Neuron (in vitro differentiated cells): ENCODE results near the gene AGBL4.
A peak's percentile ranks its signal among the peaks of the same experiment; 100 is the strongest.

ENCODE experiments used
- H2AFZ ChIP-seq: one replicate; pipeline ENCODE4 v1.6.1; 2013; ENCODE audit warnings: low read depth, mild to moderate bottlenecking, inconsistent platforms, low read length, moderate library complexity
- H3K27me3 ChIP-seq: one replicate; pipeline ENCODE4 v1.6.1; 2013; ENCODE audit warnings: low read length; ENCODE audit not compliant: insufficient read depth
- H3K36me3 ChIP-seq: one replicate; pipeline ENCODE4 v1.6.1; 2013; ENCODE audit warnings: low read length; ENCODE audit not compliant: insufficient read depth
- H3K4me1 ChIP-seq: one replicate; pipeline ENCODE4 v1.6.1; 2013; ENCODE audit warnings: low read length; ENCODE audit not compliant: insufficient read depth
- H3K4me3 ChIP-seq: 2 replicates; pipeline ENCODE4 v1.5.1; 2013; ENCODE audit warnings: mild to moderate bottlenecking, low read length, moderate library complexity
- H3K9me3 ChIP-seq: one replicate; pipeline ENCODE4 v1.6.1; 2013; ENCODE audit warnings: low read length

The AGBL4 gene

GRCh38 chr1:48920851-48921250 lies 1102.9 kb downstream of the AGBL4 start:
- no peak overlapping the region for H2AFZ ChIP-seq
- H3K27me3 ChIP-seq, result no peaks in the 10 kb centered on the region
- H3K4me3 ChIP-seq, result no peak overlapping the region

GRCh38 chr1:48917901-48918603 lies 1105.7 kb downstream of the AGBL4 start:
- no peaks in the 10 kb centered on the region for H3K27me3 ChIP-seq
- no peak overlapping the region for H3K4me3 ChIP-seq
- H3K36me3 ChIP-seq, result no peaks in the 10 kb centered on the region
- no peaks in the 10 kb centered on the region for H3K9me3 ChIP-seq
- H3K4me1 ChIP-seq, result peaks cover 3% of the 10 kb centered on the region
- no peak overlapping the region for H2AFZ ChIP-seq

More at GRCh38 chr1:48920851-48921250, 1102.9 kb downstream of the AGBL4 start:
- Histone ChIP-seq H3K4me1 (peaks cover 3% of the 10 kb centered on the region), H3K36me3 (no peaks in the 10 kb centered on the region), H3K9me3 (no peaks in the 10 kb centered on the region)

DNA sequence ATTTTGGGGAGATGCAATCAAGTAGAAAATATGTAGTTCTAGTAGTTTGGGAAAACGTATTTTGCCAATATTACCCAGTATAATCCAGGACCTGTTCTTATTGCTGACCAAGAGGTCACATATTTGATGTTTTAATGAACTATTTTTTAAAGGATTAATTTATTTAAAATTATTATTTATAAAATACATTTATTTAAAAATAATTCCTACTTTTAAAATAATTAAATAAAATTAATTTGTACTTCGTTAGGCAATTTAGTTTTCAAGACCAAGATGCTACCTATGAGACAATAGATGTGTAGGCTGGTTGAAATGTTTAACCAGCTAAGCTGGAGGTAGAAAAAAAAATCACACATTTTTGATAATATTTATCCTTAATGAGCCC lies 1106.7 kb downstream of the AGBL4 start:
- no peak overlapping the region for H3K4me3 ChIP-seq
- no peaks in the 10 kb centered on the region for H3K9me3 ChIP-seq
- no peaks in the 10 kb centered on the region for H3K27me3 ChIP-seq
- H2AFZ ChIP-seq, result no peak overlapping the region
- peaks cover 3% of the 10 kb centered on the region for H3K4me1 ChIP-seq
- H3K36me3 ChIP-seq, result no peaks in the 10 kb centered on the region

- no peaks in the 10 kb centered on the region for H3K9me3 ChIP-seq
- no peak overlapping the region for H3K4me3 ChIP-seq
- no peaks in the 10 kb centered on the region for H3K27me3 ChIP-seq
- H3K4me1 ChIP-seq, result peaks cover 3% of the 10 kb centered on the region
- H2AFZ ChIP-seq, result peak overlapping the region; percentile 59
- H3K36me3 ChIP-seq, result no peaks in the 10 kb centered on the region
Observed at GRCh38 chr1:48916130-48917069, 1107.4 kb downstream of the AGBL4 start.

DNA sequence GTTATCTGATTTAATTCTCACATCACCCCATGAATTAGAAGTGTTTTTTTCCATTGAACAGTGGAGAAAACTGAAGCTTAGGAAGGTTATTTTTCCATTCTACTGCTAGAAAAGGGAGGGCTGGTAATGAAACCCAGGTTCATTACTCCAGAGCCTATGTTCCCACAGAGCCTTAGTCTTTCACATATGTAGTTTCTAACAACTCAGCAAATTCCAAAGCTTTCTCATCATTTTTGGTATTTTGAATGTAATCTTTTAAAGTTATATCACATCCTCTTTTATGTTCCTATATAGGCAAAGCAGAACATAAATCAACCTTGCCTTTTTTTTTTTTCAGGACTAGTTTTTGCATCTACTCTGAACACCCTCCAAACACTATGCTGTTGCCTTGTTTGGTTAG lies 1115.1 kb downstream of the AGBL4 start:
- H3K4me3 ChIP-seq, result no peak overlapping the region
- H3K36me3 ChIP-seq, result no peaks in the 10 kb centered on the region
- no peaks in the 10 kb centered on the region for H3K9me3 ChIP-seq
- H3K27me3 ChIP-seq, result no peaks in the 10 kb centered on the region
- no peak overlapping the region for H2AFZ ChIP-seq
- H3K4me1 ChIP-seq, result no peaks in the 10 kb centered on the region

DNA sequence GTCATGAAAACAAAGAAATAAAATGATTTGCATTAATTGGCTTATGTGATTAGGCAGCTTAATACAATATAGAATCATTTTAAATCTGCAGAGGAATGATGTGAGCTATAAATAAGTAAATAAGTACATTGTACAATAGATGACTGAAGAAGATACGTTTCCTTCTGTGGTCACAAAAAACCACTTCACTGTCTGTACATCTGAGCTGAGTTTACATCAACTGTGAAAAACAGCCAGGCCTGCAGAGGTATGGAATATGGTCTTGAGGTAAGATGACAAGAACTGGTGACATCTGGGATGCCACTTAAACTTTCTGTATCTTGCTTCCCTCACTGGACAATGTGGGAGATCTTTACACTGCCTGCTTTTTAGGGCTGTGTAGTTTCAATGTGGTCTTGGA lies 1117.0 kb downstream of the AGBL4 start:
- no peaks in the 10 kb centered on the region for H3K9me3 ChIP-seq
- H3K36me3 ChIP-seq, result no peaks in the 10 kb centered on the region
- H3K4me3 ChIP-seq, result no peak overlapping the region
- H2AFZ ChIP-seq, result no peak overlapping the region
- H3K27me3 ChIP-seq, result no peaks in the 10 kb centered on the region
- no peaks in the 10 kb centered on the region for H3K4me1 ChIP-seq

GRCh38 chr1:48906164-48906563 lies 1117.6 kb downstream of the AGBL4 start:
- Histone ChIP-seq H3K4me1 (no peaks in the 10 kb centered on the region), H3K4me3 (no peak overlapping the region), H3K36me3 (no peaks in the 10 kb centered on the region), H2AFZ (no peak overlapping the region), H3K9me3 (no peaks in the 10 kb centered on the region), H3K27me3 (no peaks in the 10 kb centered on the region)

- H3K4me3 ChIP-seq, result no peak overlapping the region
- H3K4me1 ChIP-seq, result no peaks in the 10 kb centered on the region
- H3K27me3 ChIP-seq, result no peaks in the 10 kb centered on the region
- H3K9me3 ChIP-seq, result no peaks in the 10 kb centered on the region
- no peaks in the 10 kb centered on the region for H3K36me3 ChIP-seq
- H2AFZ ChIP-seq, result no peak overlapping the region
Observed at GRCh38 chr1:48903291-48903690, 1120.5 kb downstream of the AGBL4 start.

DNA sequence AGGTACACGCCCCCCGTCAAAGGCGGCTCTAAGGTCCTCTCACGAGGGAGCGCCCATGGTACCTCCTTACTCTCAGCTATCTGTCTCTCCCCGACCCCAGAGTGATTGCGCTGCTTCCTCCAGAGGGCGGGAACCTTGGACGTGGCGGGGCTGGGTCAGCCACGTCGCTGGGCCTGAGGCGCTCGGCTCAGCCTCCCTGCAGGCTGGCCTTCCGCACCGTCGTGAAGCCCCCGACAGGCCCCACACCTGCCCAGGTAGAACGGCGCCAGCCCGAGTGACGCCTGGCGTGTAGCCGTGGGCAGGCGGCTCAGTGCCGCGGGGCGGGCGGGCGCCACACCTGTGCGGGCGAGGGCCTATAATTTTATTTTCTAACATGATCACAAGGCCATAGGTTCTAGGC lies 1124.9 kb downstream of the AGBL4 start:
- Histone ChIP-seq H3K27me3 (no peaks in the 10 kb centered on the region), H3K9me3 (no peaks in the 10 kb centered on the region), H3K4me3 (no peak overlapping the region), H3K36me3 (no peaks in the 10 kb centered on the region), H2AFZ (no peak overlapping the region), H3K4me1 (no peaks in the 10 kb centered on the region)

- Histone ChIP-seq H2AFZ (no peak overlapping the region), H3K9me3 (no peaks in the 10 kb centered on the region), H3K36me3 (no peaks in the 10 kb centered on the region), H3K27me3 (no peaks in the 10 kb centered on the region), H3K4me1 (no peaks in the 10 kb centered on the region), H3K4me3 (no peak overlapping the region)
Observed at GRCh38 chr1:48889615-48890014, 1134.1 kb downstream of the AGBL4 start.

DNA sequence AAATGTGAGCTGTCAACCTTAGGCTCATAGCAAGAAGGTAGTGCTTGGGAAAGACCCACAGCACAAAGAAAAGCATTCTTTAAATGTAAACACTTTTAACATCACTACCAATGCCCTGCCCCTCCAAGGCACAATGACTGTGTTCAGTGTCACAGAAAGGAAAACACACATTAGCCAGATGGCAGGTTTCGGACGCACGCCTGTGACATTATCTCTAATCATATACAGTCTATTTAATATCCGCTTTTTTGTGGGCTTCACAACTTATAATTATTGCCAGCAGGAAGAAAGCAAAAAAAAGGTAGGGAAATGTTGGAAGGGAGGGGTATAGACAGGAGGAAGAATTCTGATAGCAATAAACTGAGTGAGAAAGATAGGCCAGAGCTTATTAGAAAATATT lies 1134.7 kb downstream of the AGBL4 start:
- H3K27me3 ChIP-seq, result no peaks in the 10 kb centered on the region
- H3K4me1 ChIP-seq, result no peaks in the 10 kb centered on the region
- H3K9me3 ChIP-seq, result no peaks in the 10 kb centered on the region
- H3K36me3 ChIP-seq, result no peaks in the 10 kb centered on the region
- no peak overlapping the region for H2AFZ ChIP-seq
- H3K4me3 ChIP-seq, result no peak overlapping the region

DNA sequence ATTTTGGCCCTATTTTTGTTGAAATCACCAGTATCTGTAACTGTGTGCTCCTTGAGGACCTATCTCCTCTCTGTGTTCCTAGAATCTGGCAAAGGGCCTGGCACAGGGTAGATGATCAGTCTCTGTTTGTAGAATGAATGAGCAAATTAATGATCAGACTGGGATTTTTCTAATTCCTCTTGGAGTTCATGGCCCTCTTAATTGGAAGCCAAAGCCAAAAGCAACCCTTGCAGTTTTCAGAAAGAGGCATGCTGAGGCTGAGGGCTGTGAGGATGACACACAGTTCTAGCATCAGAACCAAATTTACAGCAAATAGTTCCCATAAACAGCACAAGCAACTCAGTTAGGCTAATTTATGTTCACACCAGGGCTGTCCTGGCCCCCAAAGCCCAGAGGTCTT lies 1136.0 kb downstream of the AGBL4 start:
- Histone ChIP-seq H2AFZ (no peak overlapping the region), H3K4me3 (no peak overlapping the region), H3K36me3 (no peaks in the 10 kb centered on the region), H3K27me3 (no peaks in the 10 kb centered on the region), H3K4me1 (no peaks in the 10 kb centered on the region), H3K9me3 (no peaks in the 10 kb centered on the region)

DNA sequence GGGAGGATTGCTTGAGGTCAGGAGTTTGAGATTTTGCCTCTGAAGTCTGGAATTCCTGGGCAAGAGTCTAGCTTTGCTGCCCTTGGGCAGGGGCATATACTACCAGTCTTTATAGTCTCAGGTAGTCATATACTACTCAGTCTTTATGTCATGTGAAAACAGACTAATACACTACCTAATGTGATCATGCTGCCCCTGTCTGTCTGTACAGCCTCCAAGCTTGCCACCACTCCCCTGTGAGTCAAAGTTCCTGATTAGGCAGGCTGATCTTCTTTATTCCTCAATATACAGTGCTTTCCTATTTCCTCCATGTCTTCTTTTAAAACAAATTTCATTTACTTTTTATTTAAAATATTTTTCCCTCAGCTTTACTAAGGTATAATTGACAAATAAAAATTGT lies 1141.7 kb downstream of the AGBL4 start:
- no peaks in the 10 kb centered on the region for H3K27me3 ChIP-seq
- no peak overlapping the region for H3K4me3 ChIP-seq
- no peaks in the 10 kb centered on the region for H3K4me1 ChIP-seq
- H3K36me3 ChIP-seq, result no peaks in the 10 kb centered on the region
- H2AFZ ChIP-seq, result no peak overlapping the region
- H3K9me3 ChIP-seq, result no peaks in the 10 kb centered on the region
